PC-3 (cell line): Measurements from ENCODE around the gene MFN2. TPM values are rescaled to one million over a fixed set of nuclear protein-coding genes. Genes with fewer than 3 reads are reported as not detected.

Experiments
- ATAC-seq: fragments of 200-7000 bp; cut with Tn5 transposase; 2 replicates; pipeline ENCODE4 v1.9.1; 2020; ENCODE audit warnings: mild to moderate bottlenecking, moderate library complexity
- BruUV-seq: library from RNA; stranded (reverse); fragments of 400-500 nt; replicated peaks from 2 replicates; lab custom pipeline; 2021; lab: Mats Ljungman, UMichigan
- CTCF ChIA-PET: fragments of 300-600 bp; sonication (Branson Sonifier 250); formaldehyde crosslinking; loops from one replicate; lab custom pipeline; 2022; ENCODE audit warnings: antibody characterized with exemption; lab: Charles Lee
- POLR2A ChIA-PET: fragments of 300-600 bp; sonication (Branson Sonifier 250); formaldehyde crosslinking; loops from one replicate; lab custom pipeline; 2022; ENCODE audit warnings: antibody characterized with exemption; ENCODE audit not compliant: unreplicated experiment; lab: Charles Lee
- DNase-seq: peaks from one replicate; pipeline ENCODE4 v3.0.0-alpha.2; 2015
- H2AFZ ChIP-seq: fragments of 300-600 bp; sonication (generic); 2 replicates; pipeline ENCODE4 v1.6.0; 2016; ENCODE audit warnings: antibody characterized with exemption, low read length
- H3F3A ChIP-seq: fragments of 300-600 bp; sonication (generic); one replicate; pipeline ENCODE4 v1.6.0; 2017; ENCODE audit warnings: antibody characterized with exemption, low read length, control low read depth, mild to moderate bottlenecking; ENCODE audit not compliant: unreplicated experiment
- H3K27ac ChIP-seq: fragments of 300-600 bp; sonication (generic); 2 replicates; pipeline ENCODE4 v1.5.1; 2016; ENCODE audit warnings: mild to moderate bottlenecking, low read length
- H3K27me3 ChIP-seq: fragments of 300-600 bp; sonication (generic); 2 replicates; pipeline ENCODE4 v1.6.1; 2016; ENCODE audit warnings: low read length, mixed read lengths
- H3K36me3 ChIP-seq: fragments of 300-600 bp; sonication (generic); 2 replicates; pipeline ENCODE4 v1.6.1; 2016; ENCODE audit warnings: low read depth, mixed run types, low read length, mixed read lengths
- H3K4me1 ChIP-seq: fragments of 300-600 bp; sonication (generic); 2 replicates; pipeline ENCODE4 v1.5.1; 2016; ENCODE audit warnings: low read length; ENCODE audit not compliant: insufficient read depth
- H3K4me2 ChIP-seq: fragments of 300-600 bp; sonication (generic); 2 replicates; pipeline ENCODE4 v1.6.0; 2016; ENCODE audit warnings: low read length
- H3K4me3 ChIP-seq: fragments of 300-600 bp; sonication (generic); 2 replicates; pipeline ENCODE4 v1.5.1; 2016; ENCODE audit warnings: mild to moderate bottlenecking, low read length, mixed read lengths
- H3K79me2 ChIP-seq: fragments of 300-600 bp; sonication (generic); 2 replicates; pipeline ENCODE4 v1.6.1; 2017; ENCODE audit warnings: low read length, mixed read lengths
- H3K9ac ChIP-seq: fragments of 300-600 bp; sonication (generic); 2 replicates; pipeline ENCODE4 v1.6.0; 2016; ENCODE audit warnings: mild to moderate bottlenecking, low read length
- H3K9me2 ChIP-seq: fragments of 300-600 bp; sonication (generic); replicated peaks from 2 replicates; pipeline ENCODE4 v1.6.1; 2016; ENCODE audit warnings: mixed run types, low read length, mixed read lengths
- H3K9me3 ChIP-seq: fragments of 300-600 bp; sonication (generic); 2 replicates; pipeline ENCODE4 v1.6.1; 2016; ENCODE audit warnings: low read length, mixed read lengths
- H4K20me1 ChIP-seq: fragments of 300-600 bp; sonication (generic); 2 replicates; pipeline ENCODE4 v1.6.1; 2016; ENCODE audit warnings: low read length, mixed read lengths
- CTCF ChIP-seq: fragments of 300-600 bp; sonication (generic); conservative IDR thresholded peaks from 2 replicates; pipeline ENCODE4 v1.5.1; 2017; ENCODE audit warnings: antibody characterized with exemption, low read depth, mild to moderate bottlenecking, low read length
- EZH2 ChIP-seq: fragments of 300-600 bp; sonication (generic); IDR thresholded peaks from one replicate; pipeline ENCODE4 v1.6.1; 2017; ENCODE audit warnings: antibody characterized with exemption, mild to moderate bottlenecking, low read length; ENCODE audit not compliant: unreplicated experiment
- EZH2phosphoT487 ChIP-seq: fragments of 300-600 bp; sonication (generic); IDR thresholded peaks from 2 replicates; pipeline ENCODE4 v1.6.1; 2018; ENCODE audit warnings: mild to moderate bottlenecking, antibody characterized with exemption, low read length, borderline replicate concordance
- intact Hi-C: fragments of 100-400 bp; cut with micrococcal nuclease; formaldehyde crosslinking; loops from 2 replicates; pipeline ENCODE4 v1.9.0; 2023
- total RNA-seq: library from RNA; depleted of rRNA; stranded (reverse); fragments of >200 nt; gene quantifications from 2 replicates; pipeline ENCODE4 v1.2.3, GENCODE V29; 2014

MFN2 gene
- total RNA-seq, 1 experiment from 2014 or later, result 97.8 TPM

GRCh38 chr1:12015001-12015491, 34.8 kb downstream of the MFN2 start:
- CTCF ChIA-PET, result no interaction called here
- H3K9me3 ChIP-seq, result no peaks in the 10 kb centered on the region
- H3K79me2 ChIP-seq, result peaks cover 5% of the 10 kb centered on the region
- no peak overlapping the region for H3K9ac ChIP-seq
- 0 out of 2 replicates have a peak, but pooled peaks cover 3% of the 10 kb centered on the region for H4K20me1 ChIP-seq
- H3K4me3 ChIP-seq, result no peak overlapping the region
- POLR2A ChIA-PET, result no interaction called here
- H3K27me3 ChIP-seq, result no peaks in the 10 kb centered on the region
- DNase-seq, result no peak
- no peak for ATAC-seq
- no peaks in the 10 kb centered on the region for H3K4me1 ChIP-seq
- H2AFZ ChIP-seq, result no peak overlapping the region
- no TSS peak for BruUV-seq
- TF ChIP-seq CTCF, result no peak
- no peak for TF ChIP-seq EZH2phosphoT487
- TF ChIP-seq EZH2, result no peak
- intact Hi-C loops, result no loop called here
- no peaks in the 10 kb centered on the region for H3F3A ChIP-seq
- no peaks in the 10 kb centered on the region for H3K9me2 ChIP-seq
- no peak overlapping the region for H3K4me2 ChIP-seq
- no peak overlapping the region for H3K27ac ChIP-seq
- peaks cover 18% of the 10 kb centered on the region; the same call in 1 of the 2 replicates for H3K36me3 ChIP-seq

DNA sequence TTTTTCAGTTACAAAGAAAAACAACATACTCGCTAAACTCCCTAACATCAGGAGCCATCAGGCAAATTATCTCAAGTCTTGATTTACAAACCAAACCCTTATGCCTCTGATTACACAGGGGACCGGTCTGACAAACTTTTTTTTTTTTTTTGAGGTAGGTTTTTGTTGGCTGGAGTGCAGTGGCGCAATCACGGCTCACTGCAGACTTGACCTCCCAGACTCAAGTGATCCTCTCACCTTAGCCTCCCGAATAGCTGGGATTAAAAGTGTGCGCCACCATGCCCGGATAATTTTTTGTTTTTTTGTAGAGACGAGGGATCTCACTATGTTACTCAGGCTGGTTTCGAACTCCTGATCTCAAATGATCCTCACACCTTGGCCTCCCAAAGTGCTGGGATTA, 35.3 kb downstream of the MFN2 start:
- no peaks in the 10 kb centered on the region for H3K9me3 ChIP-seq
- CTCF ChIA-PET, result no interaction called here

More for the DNA sequence above, 35.3 kb downstream of the MFN2 start:
- no peaks in the 10 kb centered on the region for H3K27me3 ChIP-seq
- 0 out of 2 replicates have a peak, but pooled peaks cover 3% of the 10 kb centered on the region for H4K20me1 ChIP-seq
- H3K4me1 ChIP-seq, result no peaks in the 10 kb centered on the region
- DNase-seq (no peak), ATAC-seq (no peak)
- no peaks in the 10 kb centered on the region for H3F3A ChIP-seq
- H3K4me3 ChIP-seq, result no peak overlapping the region
- no peaks in the 10 kb centered on the region for H3K9me2 ChIP-seq
- POLR2A ChIA-PET, result no interaction called here
- no peak overlapping the region for H2AFZ ChIP-seq
- H3K79me2 ChIP-seq, result peaks cover 10% of the 10 kb centered on the region
- no TSS peak for BruUV-seq
- H3K9ac ChIP-seq, result no peak overlapping the region
- intact Hi-C loops, result no loop called here
- no peak overlapping the region for H3K4me2 ChIP-seq
- H3K36me3 ChIP-seq, result peaks cover 18% of the 10 kb centered on the region; the same call in 1 of the 2 replicates
- H3K27ac ChIP-seq, result no peak overlapping the region
- TF ChIP-seq EZH2, result no peak
- no peak for TF ChIP-seq CTCF
- TF ChIP-seq EZH2phosphoT487, result no peak
